C4-2B (cell line): ENCODE measurements around the gene GALNT9.
"Not testable (repeated sequence)": the region's sequence is repeated elsewhere in the genome, so short reads cannot be mapped to it uniquely, and the experiment has no call there.

Experiments used
- H3K27ac ChIP-seq: fragments of 450-650 bp; 2 replicates; pipeline ENCODE4 v1.5.1; 2017
- CTCF ChIP-seq: fragments of 450-650 bp; conservative IDR thresholded peaks from 2 replicates; pipeline ENCODE4 v1.5.1; 2017; ENCODE audit warnings: mild to moderate bottlenecking
- ZFX ChIP-seq: fragments of 450-650 bp; IDR thresholded peaks from 2 replicates; pipeline ENCODE4 v1.6.1; 2017

Gene GALNT9

DNA sequence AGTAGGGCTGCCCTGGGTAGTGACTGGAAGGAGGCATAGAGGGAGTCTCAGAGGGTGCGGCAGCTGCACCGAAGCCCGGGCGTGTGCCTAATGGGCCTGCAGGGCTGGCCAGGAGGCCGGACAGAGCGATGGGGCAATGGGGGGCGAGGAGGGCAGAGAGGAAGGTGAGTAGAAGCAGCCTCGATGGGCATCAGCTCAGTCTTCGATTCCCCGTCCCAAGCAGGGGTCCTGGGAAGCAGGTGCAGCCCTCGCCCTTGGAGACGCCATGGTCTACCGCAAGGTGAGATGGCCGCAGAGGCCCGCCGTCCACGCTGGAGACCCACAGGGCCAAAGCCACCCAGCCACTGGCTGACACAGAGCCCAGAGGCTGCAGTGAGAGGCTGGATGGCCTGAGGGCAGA lies 70.8 kb downstream of the GALNT9 start:
- TF ChIP-seq CTCF, result no peak
- TF ChIP-seq ZFX, result no peak
- no peak overlapping the region for H3K27ac ChIP-seq

GRCh38 chr12:132257955-132258490 lies 71.4 kb downstream of the GALNT9 start:
- TF ChIP-seq CTCF (no peak), ZFX (no peak)

DNA sequence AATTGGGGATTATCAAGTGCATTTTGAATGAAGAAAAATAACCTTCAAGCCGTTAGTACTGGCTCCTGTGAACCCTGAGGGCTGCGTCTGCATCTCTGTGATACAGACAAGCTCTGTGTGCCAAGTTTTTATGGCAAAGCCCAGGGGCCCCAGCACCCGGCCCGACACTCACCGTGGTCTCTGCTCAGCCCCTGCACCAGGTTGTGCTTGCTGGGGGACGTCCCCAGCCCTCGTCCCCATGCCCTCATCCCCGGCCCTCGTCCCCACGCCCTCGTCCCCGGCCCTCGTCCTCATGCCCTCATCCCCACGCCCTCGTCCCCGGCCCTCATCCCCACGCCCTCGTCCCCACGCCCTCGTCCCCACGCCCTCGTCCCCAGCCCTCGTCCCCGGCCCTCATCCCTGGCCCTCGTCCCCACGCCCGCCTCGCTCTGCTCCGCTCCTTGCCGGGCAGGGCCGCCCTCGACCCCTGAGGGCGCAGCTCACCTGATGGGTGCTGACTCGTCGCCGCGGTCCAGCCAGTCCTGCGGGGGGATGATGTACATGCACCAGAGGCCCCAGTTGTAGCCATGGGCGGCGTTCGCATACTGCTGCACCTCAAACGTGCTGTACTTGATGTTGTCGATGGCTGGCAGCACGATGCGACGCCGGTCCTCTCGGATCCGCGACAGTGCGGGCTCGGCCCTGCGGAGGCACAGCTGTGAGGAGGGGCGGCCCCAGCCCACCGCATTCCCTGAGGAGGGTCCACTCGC lies 72.0 kb downstream of the GALNT9 start:
- TF ChIP-seq ZFX, result no peak
- no peak for TF ChIP-seq CTCF

More at GRCh38 chr12:132257955-132258490, 71.4 kb downstream of the GALNT9 start:
- H3K27ac ChIP-seq, result no peak overlapping the region

GRCh38 chr12:132256646-132257045 lies 72.7 kb downstream of the GALNT9 start:
- H3K27ac ChIP-seq, result no peak overlapping the region
- TF ChIP-seq CTCF, result no peak
- no peak for TF ChIP-seq ZFX

More for the DNA sequence above, 72.0 kb downstream of the GALNT9 start:
- H3K27ac ChIP-seq, result no peak overlapping the region

DNA sequence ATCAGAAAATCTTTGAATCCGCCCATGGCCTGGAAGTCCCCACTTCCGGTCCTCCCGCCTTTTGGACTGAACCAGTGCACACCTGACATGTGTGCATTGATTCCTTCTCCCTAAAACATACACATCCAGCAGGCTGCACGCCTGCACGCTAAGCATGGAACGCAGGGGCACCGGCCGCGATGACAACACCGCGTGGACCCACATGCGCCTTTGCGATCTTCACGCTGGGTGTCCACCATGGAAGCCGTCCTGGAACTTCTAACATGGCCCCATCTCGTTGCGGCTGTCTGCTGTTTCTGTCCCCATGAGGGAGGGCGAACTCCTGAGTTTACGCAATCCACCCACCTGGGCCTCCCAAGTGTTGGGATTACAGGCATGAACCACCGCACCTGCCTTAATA lies 73.7 kb downstream of the GALNT9 start:
- TF ChIP-seq ZFX (no peak), CTCF (no peak)
- no peak overlapping the region for H3K27ac ChIP-seq

DNA sequence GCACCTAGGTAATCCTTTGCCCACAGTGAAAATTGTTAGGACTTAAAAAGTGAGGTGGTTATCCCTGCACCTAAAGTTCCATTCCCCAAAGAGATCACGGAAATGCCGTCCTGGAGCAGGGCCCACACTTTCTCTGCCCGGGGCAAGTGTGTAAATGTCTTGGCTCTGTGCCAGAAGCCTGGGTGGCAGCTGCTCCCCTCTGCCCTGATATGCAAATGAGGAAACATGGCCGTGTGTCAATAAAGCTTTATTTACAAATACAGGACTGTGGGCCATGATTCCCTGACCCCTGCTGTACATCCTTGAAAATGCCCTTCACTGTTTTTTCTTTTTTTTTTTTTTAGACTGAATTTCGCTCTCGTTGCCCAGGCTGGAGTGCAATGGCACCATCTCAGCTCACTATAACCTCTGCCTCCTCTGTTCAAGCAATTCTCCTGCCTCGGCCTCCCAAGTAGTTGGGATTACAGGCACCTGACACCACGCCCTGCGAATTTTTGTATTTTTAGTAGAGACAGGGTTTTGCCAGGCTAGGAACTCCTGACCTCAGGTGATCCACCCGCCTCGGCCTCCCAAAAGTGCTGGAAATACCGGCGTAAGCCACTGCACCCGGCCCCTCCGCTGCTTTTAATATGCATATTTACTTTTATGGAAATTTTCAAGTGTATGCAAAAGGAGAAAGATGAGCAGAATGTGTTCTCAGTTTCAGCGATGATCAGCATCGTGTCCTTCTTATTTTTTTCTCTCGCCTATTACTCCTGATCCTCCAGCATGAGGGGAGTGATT lies 75.5 kb downstream of the GALNT9 start:
- H3K27ac ChIP-seq, result no peak overlapping the region
- TF ChIP-seq ZFX (no peak), CTCF (no peak)

DNA sequence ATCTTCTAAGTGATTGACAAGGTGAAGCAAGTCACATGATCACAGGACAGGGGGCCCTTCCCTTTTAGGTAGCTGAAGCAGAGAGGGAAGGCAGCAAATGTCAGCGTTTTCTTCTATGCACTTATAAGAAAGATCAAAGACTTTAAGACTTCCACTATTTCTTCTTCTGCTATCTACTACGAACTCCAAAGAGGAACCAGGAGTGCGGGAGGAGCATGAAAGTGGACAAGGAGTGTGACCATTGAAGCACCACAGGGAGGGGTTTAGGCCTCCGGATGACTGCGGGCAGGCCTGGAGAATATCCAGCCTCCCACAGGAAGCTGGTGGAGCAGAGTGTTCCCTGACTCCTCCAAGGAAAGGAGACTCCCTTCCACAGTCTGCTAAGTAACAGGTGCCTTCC lies 76.4 kb downstream of the GALNT9 start:
- not testable (repeated sequence) for H3K27ac ChIP-seq
